Caki2 (cell line): ENCODE data around the gene OPA3. TPM values are rescaled to one million over a fixed set of nuclear protein-coding genes. Genes with fewer than 3 reads are reported as not detected.

ENCODE experiments used
- DNase-seq: peaks from one replicate; pipeline ENCODE4 v3.0.0-alpha.2; 2015; ENCODE audit warnings: low read depth
- in situ Hi-C: cut with HindIII; loops from 2 replicates; pipeline ENCODE4 v1.10.0; 2016; ENCODE audit warnings: low sequenced_read_pairs, low pct_unique_long_range_greater_than_20kb, mixed read lengths
- total RNA-seq: library from RNA; depleted of rRNA; stranded (reverse); fragments of >200 nt; shearing (Covaris generic); gene quantifications from 2 replicates; pipeline ENCODE4 v1.2.3, GENCODE V29; 2014; ENCODE audit warnings: low replicate concordance

Gene OPA3
- total RNA-seq, 1 experiment from 2014 or later: 9.4 TPM

DNA sequence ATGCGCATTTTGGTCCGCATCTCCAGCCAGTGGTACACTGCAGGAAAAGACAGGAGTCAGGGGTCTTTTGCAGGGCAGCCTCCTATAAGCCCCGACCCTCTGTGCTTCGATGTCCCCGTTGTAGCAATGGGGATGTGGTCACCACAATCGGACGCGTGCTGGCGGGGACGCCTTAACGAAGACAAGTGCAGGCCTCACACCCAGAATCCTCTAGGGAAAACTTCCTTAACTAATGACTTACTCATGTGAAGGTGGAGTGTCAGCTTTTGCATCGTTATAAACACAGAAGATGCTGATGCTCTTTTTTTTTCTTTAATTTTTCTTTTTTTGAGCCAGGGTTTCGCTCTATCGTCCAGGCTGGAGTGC, 55.2 kb downstream of the OPA3 start:
- no peak for DNase-seq
- in situ Hi-C loops: no loop called here

- no peak for DNase-seq
- in situ Hi-C loops: no loop called here
Measured at GRCh38 chr19:45528744-45529419, 55.7 kb downstream of the OPA3 start.

GRCh38 chr19:45528149-45528743, 56.4 kb downstream of the OPA3 start:
- in situ Hi-C loops: no loop called here
- DNase-seq: peak; percentile 52

GRCh38 chr19:45527731-45528130, 56.9 kb downstream of the OPA3 start:
- in situ Hi-C loops: no loop called here
- no peak for DNase-seq

GRCh38 chr19:45526971-45527370, 57.6 kb downstream of the OPA3 start:
- in situ Hi-C loops: no loop called here
- no peak for DNase-seq

- peak; percentile 86 for DNase-seq
- in situ Hi-C loops: no loop called here
Measured at GRCh38 chr19:45526143-45526542, 58.5 kb downstream of the OPA3 start.

DNA sequence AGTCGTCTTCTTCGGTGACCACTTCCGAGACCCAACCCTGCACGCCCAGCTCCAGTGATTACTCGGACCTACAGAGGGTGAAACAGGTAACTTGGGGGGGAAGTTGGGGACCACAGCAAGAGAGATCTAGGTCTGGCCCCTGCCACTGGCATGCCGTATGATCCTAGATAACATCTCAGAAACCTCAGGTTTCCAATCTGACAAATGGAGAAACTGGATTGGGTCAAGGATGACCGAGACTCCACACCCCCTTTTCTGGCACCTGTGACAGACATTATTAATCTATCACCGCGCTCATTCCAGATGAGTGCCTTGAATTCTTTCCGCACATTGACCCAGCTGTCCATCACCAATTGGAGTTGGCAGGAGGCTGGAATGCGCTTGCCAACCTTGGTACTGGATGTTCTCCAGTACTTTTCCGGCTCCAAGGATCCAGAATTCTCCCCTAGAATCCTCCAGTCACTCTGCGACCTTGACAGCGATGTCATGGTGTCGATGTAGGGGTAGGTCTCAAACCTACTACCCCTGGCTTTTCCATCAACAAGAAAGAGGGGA, 60.0 kb downstream of the OPA3 start:
- in situ Hi-C loops: no loop called here

DNA sequence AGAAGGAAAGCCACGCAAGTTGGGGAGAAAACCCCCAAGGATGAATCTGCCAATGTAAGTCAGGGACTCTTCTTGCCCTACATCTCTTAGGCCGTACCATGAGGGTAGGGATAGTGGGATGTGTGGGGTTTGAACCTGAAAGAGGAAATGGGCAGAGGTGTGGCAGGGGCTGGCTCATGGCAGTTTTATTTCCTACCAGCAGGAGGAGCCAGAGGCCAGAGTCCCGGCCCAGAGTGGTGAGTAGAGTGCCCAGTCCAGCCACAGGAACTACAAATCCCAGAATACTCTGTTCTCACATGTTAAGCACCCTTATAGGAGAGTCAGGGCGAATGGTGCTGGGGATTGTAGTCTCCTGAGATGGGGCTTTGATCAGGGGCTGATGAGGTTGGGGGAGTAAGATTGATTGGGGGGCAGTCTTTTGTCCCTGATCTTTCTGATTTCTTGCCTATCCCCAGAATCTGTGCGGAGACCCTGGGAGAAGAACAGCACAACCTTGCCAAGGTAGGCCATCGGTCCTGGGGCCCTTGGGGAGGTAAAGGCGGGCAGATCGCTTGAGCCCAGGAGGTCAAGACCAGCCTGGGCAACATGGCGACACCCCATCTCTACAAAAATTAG, 60.9 kb downstream of the OPA3 start:
- in situ Hi-C loops: no loop called here
- peak; percentile 83 for DNase-seq

More for the DNA sequence above, 60.0 kb downstream of the OPA3 start:
- no peak for DNase-seq

DNA sequence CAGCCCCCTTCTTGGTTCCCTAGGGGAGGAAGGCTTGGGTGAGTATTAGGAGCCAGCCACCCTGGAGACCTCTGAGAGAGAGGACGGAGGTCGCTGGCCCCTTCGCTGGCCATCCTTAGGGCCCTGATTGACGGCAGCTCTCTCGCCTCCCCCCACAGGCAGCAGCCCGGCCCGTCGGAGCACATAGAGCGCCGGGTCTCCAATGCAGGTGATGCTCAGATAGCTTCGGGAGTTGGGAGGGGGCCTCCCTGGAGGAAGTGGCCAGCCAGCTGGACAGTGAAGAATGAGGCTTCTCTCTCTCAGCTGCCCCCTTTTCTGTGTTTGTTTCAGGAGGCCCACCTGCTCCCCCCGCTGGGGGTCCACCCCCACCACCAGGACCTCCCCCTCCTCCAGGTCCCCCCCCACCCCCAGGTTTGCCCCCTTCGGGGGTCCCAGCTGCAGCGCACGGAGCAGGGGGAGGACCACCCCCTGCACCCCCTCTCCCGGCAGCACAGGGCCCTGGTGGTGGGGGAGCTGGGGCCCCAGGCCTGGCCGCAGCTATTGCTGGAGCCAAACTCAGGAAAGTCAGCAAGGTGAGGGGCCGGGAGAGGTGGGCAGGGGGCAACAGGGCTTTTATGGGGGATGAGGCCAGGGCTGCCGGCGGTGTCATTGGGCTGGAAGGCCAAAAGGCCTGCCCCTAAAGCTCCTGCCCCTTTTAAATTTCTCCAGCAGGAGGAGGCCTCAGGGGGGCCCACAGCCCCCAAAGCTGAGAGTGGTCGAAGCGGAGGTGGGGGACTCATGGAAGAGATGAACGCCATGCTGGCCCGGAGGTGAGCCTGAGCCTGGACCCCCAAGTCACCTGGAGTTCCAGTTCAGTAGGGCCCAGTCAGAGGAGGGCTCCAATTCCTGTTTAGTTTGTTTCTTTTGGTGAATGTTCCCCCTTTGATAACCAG, 62.3 kb downstream of the OPA3 start:
- DNase-seq: no peak
- in situ Hi-C loops: no loop called here

- DNase-seq: peak; percentile 41
- in situ Hi-C loops: no loop called here
Measured at GRCh38 chr19:45518469-45518826, 66.2 kb downstream of the OPA3 start.

DNA sequence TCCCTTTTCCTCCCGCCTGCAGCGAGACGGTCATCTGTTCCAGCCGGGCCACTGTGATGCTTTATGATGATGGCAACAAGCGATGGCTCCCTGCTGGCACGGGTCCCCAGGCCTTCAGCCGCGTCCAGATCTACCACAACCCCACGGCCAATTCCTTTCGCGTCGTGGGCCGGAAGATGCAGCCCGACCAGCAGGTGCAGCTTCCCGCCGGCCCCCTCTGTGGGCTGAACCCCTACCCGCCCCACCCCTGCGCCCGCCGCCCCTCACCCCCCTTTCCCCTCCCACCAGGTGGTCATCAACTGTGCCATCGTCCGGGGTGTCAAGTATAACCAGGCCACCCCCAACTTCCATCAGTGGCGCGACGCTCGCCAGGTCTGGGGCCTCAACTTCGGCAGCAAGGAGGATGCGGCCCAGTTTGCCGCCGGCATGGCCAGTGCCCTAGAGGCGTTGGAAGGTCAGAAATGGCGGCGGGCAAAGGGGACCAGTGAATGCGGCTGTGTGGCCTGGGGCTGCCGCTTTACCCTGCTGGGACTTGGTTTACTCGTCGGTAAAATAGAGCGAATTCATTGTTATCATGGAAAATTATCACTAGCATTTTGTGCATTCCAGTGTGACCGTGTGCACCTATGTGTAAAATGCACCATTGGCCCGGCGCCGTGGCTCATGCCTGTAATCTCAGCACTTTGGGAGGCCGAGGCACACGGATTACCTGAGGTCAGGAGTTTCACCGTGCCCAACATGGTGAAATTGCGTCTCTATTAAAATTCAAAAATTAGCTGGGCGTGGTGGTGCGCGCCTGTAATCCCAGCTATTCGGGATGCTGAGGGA, 66.7 kb downstream of the OPA3 start:
- DNase-seq: no peak
- in situ Hi-C loops: no loop called here

GRCh38 chr19:45517238-45517637, 67.4 kb downstream of the OPA3 start:
- no peak for DNase-seq
- in situ Hi-C loops: no loop called here

DNA sequence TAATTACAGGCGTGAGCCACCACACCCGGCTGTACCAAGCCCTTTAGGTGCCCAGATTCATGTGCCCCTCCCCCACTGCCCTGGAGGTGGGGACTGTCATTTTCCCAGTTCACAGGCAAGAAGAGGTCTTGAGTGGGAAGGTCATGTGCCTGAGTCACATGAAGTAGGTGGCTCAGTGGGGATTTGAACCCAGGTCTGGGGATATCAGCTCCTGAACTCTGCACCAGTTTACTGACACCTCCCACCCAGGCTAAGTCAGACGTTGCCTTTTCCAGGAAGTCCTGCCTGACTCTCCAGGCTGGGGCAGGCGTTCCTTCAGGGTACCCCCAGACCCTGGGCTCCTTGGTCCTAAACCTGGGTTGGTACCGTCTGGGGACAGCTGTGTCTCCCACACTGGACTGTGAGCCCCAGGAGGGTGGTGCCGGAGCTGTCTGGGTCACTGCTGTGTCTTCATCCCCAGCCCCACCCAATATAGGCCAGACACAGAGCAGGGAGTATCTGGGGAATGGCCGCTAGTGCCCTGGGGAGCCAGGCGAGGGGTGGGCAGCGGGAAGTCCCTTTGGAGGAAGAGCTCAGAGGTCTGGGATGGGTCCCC, 68.7 kb downstream of the OPA3 start:
- no peak for DNase-seq
- in situ Hi-C loops: no loop called here

GRCh38 chr19:45515081-45515624, 69.4 kb downstream of the OPA3 start:
- no peak for DNase-seq
- in situ Hi-C loops: no loop called here

- no peak for DNase-seq
- in situ Hi-C loops: no loop called here
Measured at GRCh38 chr19:45514376-45515051, 70.1 kb downstream of the OPA3 start.

- in situ Hi-C loops: no loop called here
- DNase-seq: no peak
Measured at GRCh38 chr19:45512881-45513483, 71.6 kb downstream of the OPA3 start.
